HepG2 (cell line): ENCODE data around the gene ARL16. TPM values are rescaled to one million over a fixed set of nuclear protein-coding genes. Genes with fewer than 3 reads are reported as not detected.

Experiments
- ATAC-seq: fragments of 200-7000 bp; cut with Tn5 transposase; 3 replicates; pipeline ENCODE4 v1.9.1; 2020; ENCODE audit warnings: mild to moderate bottlenecking, moderate library complexity
- BruUV-seq: library from RNA; stranded (reverse); fragments of 400-500 nt; replicated peaks from 2 replicates; lab custom pipeline; 2021; lab: Mats Ljungman, UMichigan
- CTCF ChIA-PET: fragments of 300-600 bp; formaldehyde crosslinking; extraction: SDS; loops from one replicate; lab custom pipeline; 2021; ENCODE audit warnings: low total read pairs, inconsistent platforms, low intra/inter-chr PET ratio; lab: Yijun Ruan, JAX
- POLR2A ChIA-PET: fragments of 350-600 bp; sonication (Branson Sonifier 250); formaldehyde crosslinking; loops from one replicate; lab custom pipeline; 2020; ENCODE audit warnings: antibody characterized with exemption, inconsistent platforms; lab: Yijun Ruan, JAX
- DNase-seq: peaks from one replicate; pipeline ENCODE4 v3.0.0-alpha.2; 2015; ENCODE audit warnings: low spot score
- FAIRE-seq: peaks from 3 replicates; lab custom pipeline; 2011; peaks lifted over from hg19 to GRCh38; lab: Jason Lieb, UNC
- H2AFZ ChIP-seq: one replicate; pipeline ENCODE4 v1.6.1; 2011; ENCODE audit warnings: low read length, inconsistent platforms
- H3K27ac ChIP-seq: fragments of 300-600 bp; 3 replicates; pipeline ENCODE4 v1.8.0; 2011; ENCODE audit warnings: mixed run types, mild to moderate bottlenecking, mixed read lengths, low read length, inconsistent platforms; ENCODE audit not compliant: insufficient read depth; ENCODE audit errors: extremely low read length
- H3K27me3 ChIP-seq, 2 experiments: fragments of 200-600 bp in 1 of 2; 2 replicates in 1 of 2; 3 replicates in 1 of 2; pipeline versions ENCODE4 v1.6.0 to v1.8.0; 2011; ENCODE audit warnings: low read length in 2 of 2, mild to moderate bottlenecking in 2 of 2, moderate library complexity in 2 of 2, inconsistent platforms in 1 of 2; ENCODE audit not compliant: insufficient read depth in 2 of 2, control insufficient read depth in 1 of 2
- H3K36me3 ChIP-seq, 2 experiments: fragments of 200-600 bp in 1 of 2; replicated peaks in 1 of 2; 2 replicates in 1 of 2; 3 replicates in 1 of 2; pipeline versions ENCODE4 v1.5.1 to v1.8.0; 2011; ENCODE audit warnings: low read length in 2 of 2, inconsistent platforms in 1 of 2; ENCODE audit not compliant: insufficient read depth in 2 of 2, control insufficient read depth in 1 of 2
- H3K4me1 ChIP-seq: 2 replicates; pipeline ENCODE4 v1.5.1; 2012; ENCODE audit warnings: low read length, inconsistent platforms; ENCODE audit not compliant: insufficient read depth
- H3K4me2 ChIP-seq: 2 replicates; pipeline ENCODE4 v1.6.0; 2011; ENCODE audit warnings: low read depth, low read length, inconsistent platforms
- H3K4me3 ChIP-seq, 3 experiments: fragments of 200-600 bp in 1 of 3; sonication (generic), shearing (Covaris generic) in 1 of 3; replicated peaks in 1 of 3; 2 replicates each; pipeline ENCODE4 v1.5.1; 2011 to 2016; ENCODE audit warnings: low read length in 3 of 3, inconsistent platforms in 2 of 3, low read depth in 2 of 3, mild to moderate bottlenecking in 2 of 3, control low read depth in 1 of 3, mixed read lengths in 1 of 3; ENCODE audit not compliant: insufficient read depth in 1 of 3
- H3K79me2 ChIP-seq: one replicate; pipeline ENCODE4 v1.6.1; 2011; ENCODE audit warnings: low read length, inconsistent platforms; ENCODE audit not compliant: insufficient read depth
- H3K9ac ChIP-seq: 2 replicates; pipeline ENCODE4 v1.6.0; 2011; ENCODE audit warnings: mild to moderate bottlenecking, low read depth, low read length, inconsistent platforms; ENCODE audit not compliant: insufficient read depth
- H3K9me3 ChIP-seq: 2 replicates; pipeline ENCODE4 v1.5.1; 2012; ENCODE audit warnings: mild to moderate bottlenecking, low read length
- H4K20me1 ChIP-seq: 2 replicates; pipeline ENCODE4 v1.6.0; 2011; ENCODE audit warnings: inconsistent platforms, mild to moderate bottlenecking, low read length, moderate library complexity; ENCODE audit not compliant: insufficient read depth
- ARID2 ChIP-seq: sonication (generic); formaldehyde crosslinking; IDR thresholded peaks from 2 replicates; pipeline ENCODE4 v1.8.1; 2022; ENCODE audit warnings: mild to moderate bottlenecking, missing genetic modification reagents, borderline replicate concordance
- ARNT2 ChIP-seq: sonication (generic); formaldehyde crosslinking; IDR thresholded peaks from 2 replicates; pipeline ENCODE4 v1.8.0; 2022; ENCODE audit warnings: mild to moderate bottlenecking, low read depth, missing genetic modification reagents, moderate library complexity
- ATAD3A ChIP-seq: sonication (generic); formaldehyde crosslinking; IDR thresholded peaks from 2 replicates; pipeline ENCODE4 v1.4.0; 2020; ENCODE audit warnings: missing genetic modification reagents
- GTF2F1 ChIP-seq: fragments of 150-350 bp; IDR thresholded peaks from 2 replicates; pipeline ENCODE4 v1.6.1; 2014; ENCODE audit warnings: low read length
- LCORL ChIP-seq, 2 experiments: fragments of 450-650 bp in 1 of 2; sonication (generic) in 1 of 2; formaldehyde crosslinking in 1 of 2; IDR thresholded peaks; 2 replicates each; pipeline versions ENCODE4 v1.5.0 to v1.6.1; 2017 to 2020; ENCODE audit warnings: antibody characterized with exemption in 1 of 2, missing genetic modification reagents in 1 of 2
- NR1H2 ChIP-seq: sonication (generic); formaldehyde crosslinking; IDR thresholded peaks from 2 replicates; pipeline ENCODE4 v1.8.1; 2022; ENCODE audit warnings: low read depth, missing genetic modification reagents, borderline replicate concordance
- POLR2G ChIP-seq: fragments of 200-400 bp; formaldehyde crosslinking; IDR thresholded peaks from 2 replicates; pipeline ENCODE4 v1.6.1; 2018; ENCODE audit warnings: mild to moderate bottlenecking, low read depth, low read length, moderate library complexity
- SAFB2 ChIP-seq: sonication (generic); formaldehyde crosslinking; IDR thresholded peaks from 2 replicates; pipeline ENCODE4 v1.5.1; 2020; ENCODE audit warnings: missing genetic modification reagents, low read depth, mild to moderate bottlenecking, borderline replicate concordance
- SMAD9 ChIP-seq: sonication (generic); formaldehyde crosslinking; IDR thresholded peaks from 2 replicates; pipeline ENCODE4 v1.5.1; 2020; ENCODE audit warnings: mild to moderate bottlenecking, missing genetic modification reagents
- SMARCE1 ChIP-seq: fragments of 450-650 bp; IDR thresholded peaks from 2 replicates; pipeline ENCODE4 v1.6.1; 2017; ENCODE audit warnings: borderline replicate concordance
- TEAD3 ChIP-seq: optimal IDR thresholded peaks from 2 replicates; pipeline ENCODE3; 2016; ENCODE audit warnings: borderline replicate concordance
- ZFP82 ChIP-seq: sonication (generic); formaldehyde crosslinking; IDR thresholded peaks from 2 replicates; pipeline ENCODE4 v1.5.1; 2020; ENCODE audit warnings: mild to moderate bottlenecking, missing genetic modification reagents, borderline replicate concordance
- ZFY ChIP-seq: sonication (generic); formaldehyde crosslinking; IDR thresholded peaks from 2 replicates; pipeline ENCODE4 v1.4.0; 2020; ENCODE audit warnings: missing genetic modification reagents
- ZNF780A ChIP-seq: sonication (generic); formaldehyde crosslinking; IDR thresholded peaks from 2 replicates; pipeline ENCODE4 v1.8.0; 2022; ENCODE audit warnings: mild to moderate bottlenecking, missing genetic modification reagents, moderate library complexity
- WGBS: methylation state at CpG from one replicate; pipeline ENCODE4 v1.1.6; 2017; ENCODE audit warnings: low lambda C conversion rate; 5-methylcytosine and 5-hydroxymethylcytosine counted together
- in situ Hi-C: cut with HindIII; loops from 2 replicates; pipeline ENCODE4 v1.10.0; 2017; ENCODE audit warnings: low pct_unique_long_range_greater_than_20kb; ENCODE audit not compliant: extremely low pct_ligation_motif_present
- intact Hi-C: fragments of 100-400 bp; cut with micrococcal nuclease; formaldehyde crosslinking; loops from one replicate; pipeline ENCODE4 v1.10.0; 2022; ENCODE audit not compliant: unreplicated experiment
- polyA plus RNA-seq, 8 experiments: library from polyadenylated mRNA; depleted of rRNA in 3 of 8; stranded (reverse) in 7 of 8; unstranded in 1 of 8; fragments of >200 nt; fragmentation: Illumina TruSeq in 4 of 8; extraction: Trizol in 4 of 8; gene quantifications; 2 replicates each; pipeline versions ENCODE4 v1.2.1 to v1.2.3, GENCODE V29; 2011 to 2016; ENCODE audit warnings: low read depth in 4 of 8, missing spikeins in 1 of 8, mixed read lengths in 1 of 8; ENCODE audit not compliant: insufficient read depth in 1 of 8
- total RNA-seq, 5 experiments: library from RNA; depleted of rRNA; stranded (reverse); fragments of >200 nt; fragmentation: Illumina TruSeq; extraction: Trizol; gene quantifications; 2 replicates each; pipeline ENCODE4 v1.2.3, GENCODE V29; 2016; ENCODE audit warnings: low read depth in 1 of 5
- TF ChIP-seq, protein P1 (sequence below): IDR thresholded peaks from 2 replicates; pipeline ENCODE4 v1.6.1; 2016; ENCODE audit warnings: missing biosample characterization, missing genetic modification reagents, low read depth
- TF ChIP-seq, protein P2 (sequence below): IDR thresholded peaks from 2 replicates; pipeline ENCODE4 v1.6.1; 2016; ENCODE audit warnings: low read depth, missing genetic modification reagents, missing compliant biosample characterization
- TF ChIP-seq, protein P3 (sequence below): conservative IDR thresholded peaks from 2 replicates; pipeline ENCODE4 v1.6.1; 2018; ENCODE audit warnings: missing genetic modification reagents

Gene ARL16
- total and polyA plus RNA-seq, 2 of the 13 experiments (the other 11 are each of a cell fraction or from before 2014, with no cell fraction given), result 20.8 to 30.8 TPM

DNA sequence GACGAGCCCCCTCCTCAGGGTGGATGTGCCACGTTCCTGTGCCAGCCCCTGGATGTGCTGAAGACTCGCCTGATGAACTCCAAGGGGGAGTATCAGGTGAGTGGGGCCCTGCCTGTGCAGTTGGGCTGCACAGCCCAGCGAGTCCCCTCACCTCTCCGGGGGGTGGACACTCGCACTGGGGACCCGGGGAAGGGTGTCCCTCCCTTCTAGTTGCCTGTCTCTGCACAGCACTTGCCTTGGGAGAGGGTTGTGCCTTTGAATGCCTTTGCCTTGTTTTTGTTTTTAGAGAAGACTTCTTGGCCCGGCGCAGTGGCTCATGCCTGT, 34.1 kb upstream of the ARL16 start:
- Histone ChIP-seq H4K20me1 (no peaks in the 10 kb centered on the region), H3K27ac (no peak overlapping the region), H3K4me1 (peaks cover 21% of the 10 kb centered on the region), H3K9me3 (no peaks in the 10 kb centered on the region), H3K4me2 (no peak overlapping the region), H3K36me3 (peaks cover 21 to 47% of the 10 kb centered on the region in 2 experiments), H3K4me3 (no peak overlapping the region), H3K79me2 (peaks cover 29% of the 10 kb centered on the region), H3K9ac (no peak overlapping the region), H2AFZ (no peak overlapping the region), H3K27me3 (no peaks in the 10 kb centered on the region; a peak in 1 of 5 replicates)
- BruUV-seq, result no TSS peak
- CTCF ChIA-PET, result no interaction called here
- in situ Hi-C loops (no loop called here), intact Hi-C loops (no loop called here)
- ATAC-seq, result no peak
- DNase-seq, result no peak
- 100% methylated on average over 2 of the region's 9 CpGs for WGBS
- no peak for FAIRE-seq
- POLR2A ChIA-PET, result no interaction called here
- TF ChIP-seq, protein P1, sequence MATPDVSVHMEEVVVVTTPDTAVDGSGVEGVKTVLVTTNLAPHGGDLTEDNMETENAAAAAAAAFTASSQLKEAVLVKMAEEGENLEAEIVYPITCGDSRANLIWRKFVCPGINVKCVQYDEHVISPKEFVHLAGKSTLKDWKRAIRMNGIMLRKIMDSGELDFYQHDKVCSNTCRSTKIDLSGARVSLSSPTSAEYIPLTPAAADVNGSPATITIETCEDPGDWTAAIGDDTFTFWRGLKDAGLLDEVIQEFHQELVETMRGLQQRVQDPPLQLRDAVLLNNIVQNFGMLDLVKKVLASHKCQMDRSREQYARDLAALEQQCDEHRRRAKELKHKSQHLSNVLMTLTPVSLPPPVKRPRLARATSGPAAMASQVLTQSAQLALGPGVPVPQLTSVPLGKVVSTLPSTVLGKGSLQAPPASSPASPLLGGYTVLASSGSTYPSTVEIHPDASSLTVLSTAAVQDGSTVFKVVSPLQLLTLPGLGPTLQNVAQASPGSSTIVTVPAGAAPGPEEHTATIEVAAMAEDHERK (CRISPR knock-in tag), result no peak
- TF ChIP-seq LCORL (IDR thresholded peaks at IDR 0.05) (no peak), LCORL (CRISPR knock-in tag; IDR thresholded peaks at IDR 0.05) (no peak), SMARCE1 (no peak), ARNT2 (CRISPR knock-in tag) (no peak), SMAD9 (no peak), SAFB2 (CRISPR knock-in tag) (no peak), ZFP82 (no peak), ZNF780A (CRISPR knock-in tag) (no peak), NR1H2 (CRISPR knock-in tag) (no peak), POLR2G (no peak), TEAD3 (CRISPR knock-in tag) (no peak), ARID2 (CRISPR knock-in tag) (no peak), ZFY (no peak), ATAD3A (CRISPR knock-in tag) (no peak), GTF2F1 (no peak)
- TF ChIP-seq, protein P2, sequence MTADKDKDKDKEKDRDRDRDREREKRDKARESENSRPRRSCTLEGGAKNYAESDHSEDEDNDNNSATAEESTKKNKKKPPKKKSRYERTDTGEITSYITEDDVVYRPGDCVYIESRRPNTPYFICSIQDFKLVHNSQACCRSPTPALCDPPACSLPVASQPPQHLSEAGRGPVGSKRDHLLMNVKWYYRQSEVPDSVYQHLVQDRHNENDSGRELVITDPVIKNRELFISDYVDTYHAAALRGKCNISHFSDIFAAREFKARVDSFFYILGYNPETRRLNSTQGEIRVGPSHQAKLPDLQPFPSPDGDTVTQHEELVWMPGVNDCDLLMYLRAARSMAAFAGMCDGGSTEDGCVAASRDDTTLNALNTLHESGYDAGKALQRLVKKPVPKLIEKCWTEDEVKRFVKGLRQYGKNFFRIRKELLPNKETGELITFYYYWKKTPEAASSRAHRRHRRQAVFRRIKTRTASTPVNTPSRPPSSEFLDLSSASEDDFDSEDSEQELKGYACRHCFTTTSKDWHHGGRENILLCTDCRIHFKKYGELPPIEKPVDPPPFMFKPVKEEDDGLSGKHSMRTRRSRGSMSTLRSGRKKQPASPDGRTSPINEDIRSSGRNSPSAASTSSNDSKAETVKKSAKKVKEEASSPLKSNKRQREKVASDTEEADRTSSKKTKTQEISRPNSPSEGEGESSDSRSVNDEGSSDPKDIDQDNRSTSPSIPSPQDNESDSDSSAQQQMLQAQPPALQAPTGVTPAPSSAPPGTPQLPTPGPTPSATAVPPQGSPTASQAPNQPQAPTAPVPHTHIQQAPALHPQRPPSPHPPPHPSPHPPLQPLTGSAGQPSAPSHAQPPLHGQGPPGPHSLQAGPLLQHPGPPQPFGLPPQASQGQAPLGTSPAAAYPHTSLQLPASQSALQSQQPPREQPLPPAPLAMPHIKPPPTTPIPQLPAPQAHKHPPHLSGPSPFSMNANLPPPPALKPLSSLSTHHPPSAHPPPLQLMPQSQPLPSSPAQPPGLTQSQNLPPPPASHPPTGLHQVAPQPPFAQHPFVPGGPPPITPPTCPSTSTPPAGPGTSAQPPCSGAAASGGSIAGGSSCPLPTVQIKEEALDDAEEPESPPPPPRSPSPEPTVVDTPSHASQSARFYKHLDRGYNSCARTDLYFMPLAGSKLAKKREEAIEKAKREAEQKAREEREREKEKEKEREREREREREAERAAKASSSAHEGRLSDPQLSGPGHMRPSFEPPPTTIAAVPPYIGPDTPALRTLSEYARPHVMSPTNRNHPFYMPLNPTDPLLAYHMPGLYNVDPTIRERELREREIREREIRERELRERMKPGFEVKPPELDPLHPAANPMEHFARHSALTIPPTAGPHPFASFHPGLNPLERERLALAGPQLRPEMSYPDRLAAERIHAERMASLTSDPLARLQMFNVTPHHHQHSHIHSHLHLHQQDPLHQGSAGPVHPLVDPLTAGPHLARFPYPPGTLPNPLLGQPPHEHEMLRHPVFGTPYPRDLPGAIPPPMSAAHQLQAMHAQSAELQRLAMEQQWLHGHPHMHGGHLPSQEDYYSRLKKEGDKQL (CRISPR knock-in tag), result no peak
- TF ChIP-seq, protein P3, sequence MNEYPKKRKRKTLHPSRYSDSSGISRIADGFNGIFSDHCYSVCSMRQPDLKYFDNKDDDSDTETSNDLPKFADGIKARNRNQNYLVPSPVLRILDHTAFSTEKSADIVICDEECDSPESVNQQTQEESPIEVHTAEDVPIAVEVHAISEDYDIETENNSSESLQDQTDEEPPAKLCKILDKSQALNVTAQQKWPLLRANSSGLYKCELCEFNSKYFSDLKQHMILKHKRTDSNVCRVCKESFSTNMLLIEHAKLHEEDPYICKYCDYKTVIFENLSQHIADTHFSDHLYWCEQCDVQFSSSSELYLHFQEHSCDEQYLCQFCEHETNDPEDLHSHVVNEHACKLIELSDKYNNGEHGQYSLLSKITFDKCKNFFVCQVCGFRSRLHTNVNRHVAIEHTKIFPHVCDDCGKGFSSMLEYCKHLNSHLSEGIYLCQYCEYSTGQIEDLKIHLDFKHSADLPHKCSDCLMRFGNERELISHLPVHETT (CRISPR knock-in tag), result no peak
